ENCODE measurements around the gene SMIM10.
"Not testable (repeated sequence)": the region's sequence is repeated elsewhere in the genome, so short reads cannot be mapped to it uniquely, and the experiment has no call there.

DNA sequence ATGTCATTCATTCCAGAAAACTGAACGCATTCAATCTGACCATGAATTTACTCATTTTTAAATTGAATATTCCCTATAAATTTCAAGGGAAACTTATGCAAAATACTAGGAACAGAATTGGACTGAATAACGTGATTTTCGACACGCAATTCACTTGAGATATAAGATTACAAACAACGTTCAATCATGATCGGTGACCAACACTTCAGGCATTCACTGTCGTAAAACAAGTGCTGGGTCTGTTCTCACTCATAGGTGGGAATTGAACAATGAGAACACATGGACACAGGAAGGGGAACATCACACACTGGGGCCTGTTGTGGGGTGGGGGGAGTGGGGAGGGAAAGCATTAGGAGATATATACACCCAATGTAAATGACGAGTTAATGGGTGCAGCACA, 29.1 kb downstream of the SMIM10 start:
- TF ChIP-seq, protein P1, sequence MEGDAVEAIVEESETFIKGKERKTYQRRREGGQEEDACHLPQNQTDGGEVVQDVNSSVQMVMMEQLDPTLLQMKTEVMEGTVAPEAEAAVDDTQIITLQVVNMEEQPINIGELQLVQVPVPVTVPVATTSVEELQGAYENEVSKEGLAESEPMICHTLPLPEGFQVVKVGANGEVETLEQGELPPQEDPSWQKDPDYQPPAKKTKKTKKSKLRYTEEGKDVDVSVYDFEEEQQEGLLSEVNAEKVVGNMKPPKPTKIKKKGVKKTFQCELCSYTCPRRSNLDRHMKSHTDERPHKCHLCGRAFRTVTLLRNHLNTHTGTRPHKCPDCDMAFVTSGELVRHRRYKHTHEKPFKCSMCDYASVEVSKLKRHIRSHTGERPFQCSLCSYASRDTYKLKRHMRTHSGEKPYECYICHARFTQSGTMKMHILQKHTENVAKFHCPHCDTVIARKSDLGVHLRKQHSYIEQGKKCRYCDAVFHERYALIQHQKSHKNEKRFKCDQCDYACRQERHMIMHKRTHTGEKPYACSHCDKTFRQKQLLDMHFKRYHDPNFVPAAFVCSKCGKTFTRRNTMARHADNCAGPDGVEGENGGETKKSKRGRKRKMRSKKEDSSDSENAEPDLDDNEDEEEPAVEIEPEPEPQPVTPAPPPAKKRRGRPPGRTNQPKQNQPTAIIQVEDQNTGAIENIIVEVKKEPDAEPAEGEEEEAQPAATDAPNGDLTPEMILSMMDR (IDR thresholded peaks at IDR 0.05) = not testable (repeated sequence)
- not testable (repeated sequence) for TF ChIP-seq POLR2A (IDR thresholded peaks at IDR 0.05)
